HG03045 (cell line): ENCODE data around the gene CRYGB.
"Not testable (repeated sequence)": the region's sequence is repeated elsewhere in the genome, so short reads cannot be mapped to it uniquely, and the experiment has no call there.

Experiments
- ATAC-seq: cut with Tn5 transposase; IDR thresholded peaks from one replicate; pipeline ENCODE4 v1.9.1; 2021; ENCODE audit warnings: mild to moderate bottlenecking, moderate library complexity; ENCODE audit not compliant: unreplicated experiment

The CRYGB gene

GRCh38 chr2:208150956-208151355, 5.0 kb upstream of the CRYGB start:
- ATAC-seq: no peak

- no peak for ATAC-seq
Observed at GRCh38 chr2:208150094-208150493, 4.1 kb upstream of the CRYGB start.

GRCh38 chr2:208148803-208149202, 2.8 kb upstream of the CRYGB start:
- ATAC-seq: no peak

- ATAC-seq: no peak
Observed at GRCh38 chr2:208147759-208148158, 1.8 kb upstream of the CRYGB start.

- ATAC-seq: no peak
Observed at GRCh38 chr2:208147008-208147407, 1.1 kb upstream of the CRYGB start.

- no peak for ATAC-seq
Observed at GRCh38 chr2:208142925-208143799, 2.8 kb downstream of the CRYGB start.

GRCh38 chr2:208142240-208142924, 3.6 kb downstream of the CRYGB start:
- no peak for ATAC-seq

- ATAC-seq: no peak
Observed at GRCh38 chr2:208139447-208139846, 6.5 kb downstream of the CRYGB start.

GRCh38 chr2:208138334-208138733, 7.6 kb downstream of the CRYGB start:
- ATAC-seq: not testable (repeated sequence)

GRCh38 chr2:208136716-208137094, 9.3 kb downstream of the CRYGB start:
- no peak for ATAC-seq

GRCh38 chr2:208135794-208136715, 9.9 kb downstream of the CRYGB start:
- no peak for ATAC-seq

GRCh38 chr2:208134928-208135586, 10.9 kb downstream of the CRYGB start:
- no peak for ATAC-seq

- ATAC-seq: no peak
Observed at GRCh38 chr2:208130712-208131110, 15.2 kb downstream of the CRYGB start.

GRCh38 chr2:208129744-208130711, 15.9 kb downstream of the CRYGB start, which contains the start of gene CRYGC:
CRYGC (minus strand) TSS chr2:208129828; CDS start chr2:208129792, 36 bp downstream.
- ATAC-seq: no peak

GRCh38 chr2:208128136-208128535, 17.8 kb downstream of the CRYGB start:
- ATAC-seq: no peak

GRCh38 chr2:208127090-208127489, 18.9 kb downstream of the CRYGB start:
- no peak for ATAC-seq

- ATAC-seq: no peak
Observed at GRCh38 chr2:208125251-208125650, 20.7 kb downstream of the CRYGB start.

- not testable (repeated sequence) for ATAC-seq
Observed at GRCh38 chr2:208124013-208124715, 21.8 kb downstream of the CRYGB start, which contains the start of gene CRYGD. CRYGD (minus strand) TSS chr2:208124524; CDS start chr2:208124473, 51 bp downstream.

- ATAC-seq: no peak
Observed at GRCh38 chr2:208122248-208122647, 23.7 kb downstream of the CRYGB start.
